ENCODE results near the gene SPG21. TPM values are rescaled to one million over a fixed set of nuclear protein-coding genes. Genes with fewer than 3 reads are reported as not detected.
A peak's percentile ranks its signal among the peaks of the same experiment; 100 is the strongest.

Gene SPG21
- total RNA-seq, 1 donor from 2014 or later = 44.9 TPM

GRCh38 chr15:64997745-64998375, 8.1 kb upstream of the SPG21 start:
- ATAC-seq (ENCODE audit: poor library complexity) = no peak
- intact Hi-C loops (cut with DNase I) = no loop called here
- DNase-seq = no peak

- intact Hi-C loops (cut with DNase I) = no loop called here
- DNase-seq = no peak
- ATAC-seq (ENCODE audit: poor library complexity) = no peak
Observed at GRCh38 chr15:64997066-64997465, 7.4 kb upstream of the SPG21 start.

GRCh38 chr15:64993290-64993689, 3.6 kb upstream of the SPG21 start:
- DNase-seq (no peak), ATAC-seq (ENCODE audit: poor library complexity) (no peak)
- intact Hi-C loops (cut with DNase I) = no loop called here

GRCh38 chr15:64991536-64992135, 1.9 kb upstream of the SPG21 start:
- intact Hi-C loops (cut with DNase I) = no loop called here
- ATAC-seq (ENCODE audit: poor library complexity) (no peak), DNase-seq (no peak)

GRCh38 chr15:64990168-64990470, 405 bp upstream of the SPG21 start:
- peak; percentile 8 for ATAC-seq (ENCODE audit: poor library complexity)
- no peak for DNase-seq
- intact Hi-C loops (cut with DNase I) = no loop called here

GRCh38 chr15:64987136-64987535, 2.6 kb downstream of the SPG21 start:
- DNase-seq (no peak), ATAC-seq (ENCODE audit: poor library complexity) (no peak)
- intact Hi-C loops (cut with DNase I) = no loop called here

GRCh38 chr15:64985366-64986033, 4.2 kb downstream of the SPG21 start:
- intact Hi-C loops (cut with DNase I) = no loop called here
- no peak for ATAC-seq (ENCODE audit: poor library complexity)

GRCh38 chr15:64982472-64982871, 7.2 kb downstream of the SPG21 start:
- DNase-seq = no peak
- intact Hi-C loops (cut with DNase I) = no loop called here
- ATAC-seq (ENCODE audit: poor library complexity) = no peak

More at GRCh38 chr15:64985366-64986033, 4.2 kb downstream of the SPG21 start:
- DNase-seq = no peak

- intact Hi-C loops (cut with DNase I) = no loop called here
- no peak for ATAC-seq (ENCODE audit: poor library complexity)
- no peak for DNase-seq
Observed at GRCh38 chr15:64981812-64982431, 7.8 kb downstream of the SPG21 start.

- no peak for DNase-seq
- intact Hi-C loops (cut with DNase I) = no loop called here
- no peak for ATAC-seq (ENCODE audit: poor library complexity)
Observed at GRCh38 chr15:64979252-64979710, 10.4 kb downstream of the SPG21 start.

GRCh38 chr15:64975390-64975789, 14.3 kb downstream of the SPG21 start:
- intact Hi-C loops (cut with DNase I) = no loop called here
- DNase-seq (no peak), ATAC-seq (ENCODE audit: poor library complexity) (no peak)

GRCh38 chr15:64970698-64971097, 19.0 kb downstream of the SPG21 start:
- no peak for ATAC-seq (ENCODE audit: poor library complexity)
- DNase-seq = peak; percentile 52
- intact Hi-C loops (cut with DNase I) = no loop called here

- intact Hi-C loops (cut with DNase I) = no loop called here
- no peak for ATAC-seq (ENCODE audit: poor library complexity)
Observed at GRCh38 chr15:64969401-64969800, 20.3 kb downstream of the SPG21 start.

GRCh38 chr15:64961013-64961412, 28.7 kb downstream of the SPG21 start:
- DNase-seq = no peak
- no peak for ATAC-seq (ENCODE audit: poor library complexity)
- intact Hi-C loops (cut with DNase I) = no loop called here

More at GRCh38 chr15:64969401-64969800, 20.3 kb downstream of the SPG21 start:
- DNase-seq = no peak

- no peak for DNase-seq
- intact Hi-C loops (cut with DNase I) = no loop called here
- ATAC-seq (ENCODE audit: poor library complexity) = no peak
Observed at GRCh38 chr15:64960153-64960552, 29.6 kb downstream of the SPG21 start.

- ATAC-seq (ENCODE audit: poor library complexity) (no peak), DNase-seq (no peak)
- intact Hi-C loops (cut with DNase I) = no loop called here
Observed at GRCh38 chr15:64959128-64959527, 30.6 kb downstream of the SPG21 start.

- no peak for ATAC-seq (ENCODE audit: poor library complexity)
- intact Hi-C loops (cut with DNase I) = no loop called here
- DNase-seq = no peak
Observed at GRCh38 chr15:64954395-64954794, 35.3 kb downstream of the SPG21 start.

GRCh38 chr15:64951777-64952418, 37.8 kb downstream of the SPG21 start:
- no peak for DNase-seq
- no peak for ATAC-seq (ENCODE audit: poor library complexity)
- intact Hi-C loops (cut with DNase I) = no loop called here

GRCh38 chr15:64950888-64951287, 38.8 kb downstream of the SPG21 start:
- DNase-seq (no peak), ATAC-seq (ENCODE audit: poor library complexity) (no peak)
- intact Hi-C loops (cut with DNase I) = no loop called here

All from Right ventricle myocardium superior (tissue), 1 donor.